HG03469 (cell line): ENCODE data around the gene SLC31A2.
"Not testable (repeated sequence)": the region's sequence is repeated elsewhere in the genome, so short reads cannot be mapped to it uniquely, and the experiment has no call there.

Experiments used
- ATAC-seq: cut with Tn5 transposase; IDR thresholded peaks from one replicate; pipeline ENCODE4 v1.9.1; 2021; ENCODE audit warnings: mild to moderate bottlenecking, moderate library complexity, moderate number of reproducible peaks; ENCODE audit not compliant: unreplicated experiment

Gene SLC31A2

DNA sequence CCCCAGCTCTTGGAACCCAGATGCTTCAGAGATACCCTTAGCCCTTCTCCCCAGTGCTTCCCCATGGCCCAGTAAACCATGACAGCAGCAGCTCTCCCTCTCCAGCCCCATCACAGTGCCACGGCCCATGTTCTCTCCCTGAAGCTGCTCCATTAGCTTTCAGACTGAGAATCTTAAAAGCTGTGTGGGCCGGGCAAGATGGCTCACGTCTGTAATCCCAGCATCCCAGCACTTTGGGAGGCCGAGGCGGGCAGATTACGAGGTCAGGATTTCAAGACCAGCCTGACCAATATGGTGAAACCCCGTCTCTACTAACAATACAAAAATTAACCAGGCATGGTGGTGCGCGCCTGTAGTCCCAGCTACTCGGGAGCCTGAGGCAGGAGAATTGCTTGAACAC lies 1.2 kb upstream of the SLC31A2 start:
- ATAC-seq: not testable (repeated sequence)

DNA sequence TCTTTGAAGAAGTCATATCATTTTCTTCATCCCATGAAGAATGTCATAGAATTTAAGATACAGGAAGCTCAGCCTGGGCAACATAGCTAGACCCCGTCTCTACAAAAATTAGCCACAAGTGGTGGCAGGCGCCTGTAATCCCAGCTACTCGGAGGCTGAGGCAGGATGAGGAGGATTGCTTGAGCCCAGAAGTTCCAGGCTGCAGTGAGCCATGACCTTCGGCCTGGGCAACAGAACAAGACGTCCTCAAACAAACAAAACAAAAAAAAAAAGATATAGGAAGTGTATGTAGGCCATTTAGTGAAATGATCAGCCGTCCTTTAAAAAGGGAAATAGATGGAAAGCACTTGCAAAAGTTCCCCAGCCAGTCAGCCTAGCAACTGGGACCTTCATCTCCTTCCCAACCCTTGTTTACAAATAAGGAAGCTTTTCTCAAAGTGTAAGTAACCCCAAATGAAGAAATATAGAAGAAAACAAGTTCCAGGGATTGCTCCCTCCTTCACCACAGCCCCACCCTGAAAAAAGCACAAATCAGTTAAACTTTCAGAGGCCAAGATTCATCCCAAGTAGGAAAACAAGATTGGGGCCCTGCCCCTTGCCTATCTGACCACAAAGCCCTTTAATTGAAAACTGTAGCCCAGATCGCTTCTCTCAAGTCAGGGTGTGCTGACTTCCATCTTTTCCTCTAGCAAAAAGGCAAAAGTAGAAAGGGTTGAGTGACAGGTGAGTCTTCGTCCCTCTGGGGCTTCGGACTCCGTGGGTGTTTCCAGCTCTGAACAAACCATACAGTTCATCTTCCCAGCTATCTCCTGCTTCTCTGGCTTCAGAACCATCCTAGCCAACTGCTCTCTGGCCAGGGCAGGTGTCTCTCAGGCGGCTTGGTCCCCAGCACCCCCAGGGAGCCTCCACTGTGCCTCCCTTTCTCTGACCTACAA lies 1.2 kb downstream of the SLC31A2 start:
- ATAC-seq: no peak

DNA sequence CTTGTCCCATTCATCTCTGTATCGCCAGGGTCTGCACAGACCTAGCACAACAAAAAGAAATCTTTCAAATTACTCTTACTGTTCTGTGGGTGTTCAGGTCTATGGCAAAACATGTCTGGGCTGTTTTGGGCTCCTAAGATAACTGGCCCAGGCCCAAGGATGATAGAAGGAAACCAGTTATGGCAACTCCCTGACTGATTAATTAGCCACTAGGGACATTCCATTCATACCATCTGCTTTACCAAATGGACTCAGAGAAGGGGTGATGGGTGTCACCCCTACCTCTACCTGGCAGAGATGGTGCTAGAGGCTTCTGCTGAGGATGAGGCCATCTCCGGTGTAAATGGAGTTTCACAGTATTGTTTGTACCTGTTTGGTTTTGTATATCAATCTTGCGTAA lies 1.9 kb downstream of the SLC31A2 start:
- no peak for ATAC-seq

DNA sequence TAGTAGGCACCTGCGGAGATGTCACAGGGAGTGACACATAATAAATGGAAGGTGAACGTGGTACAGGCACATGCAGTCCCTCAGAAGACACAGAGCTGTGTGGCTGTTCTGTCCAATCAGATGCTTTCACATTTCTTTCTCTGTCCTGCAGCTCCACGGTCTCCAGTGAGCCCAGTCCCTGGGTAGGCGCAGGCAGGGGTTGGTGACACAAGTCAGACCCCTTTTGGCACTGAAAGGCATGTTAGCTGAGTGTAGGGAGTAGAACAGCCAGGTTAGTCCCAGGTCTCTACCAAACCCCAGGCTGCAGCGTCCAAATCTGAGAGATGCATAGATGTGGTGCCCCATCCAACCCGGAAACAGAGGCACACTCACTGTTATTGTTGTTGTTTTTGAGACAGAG lies 2.8 kb downstream of the SLC31A2 start:
- no peak for ATAC-seq

DNA sequence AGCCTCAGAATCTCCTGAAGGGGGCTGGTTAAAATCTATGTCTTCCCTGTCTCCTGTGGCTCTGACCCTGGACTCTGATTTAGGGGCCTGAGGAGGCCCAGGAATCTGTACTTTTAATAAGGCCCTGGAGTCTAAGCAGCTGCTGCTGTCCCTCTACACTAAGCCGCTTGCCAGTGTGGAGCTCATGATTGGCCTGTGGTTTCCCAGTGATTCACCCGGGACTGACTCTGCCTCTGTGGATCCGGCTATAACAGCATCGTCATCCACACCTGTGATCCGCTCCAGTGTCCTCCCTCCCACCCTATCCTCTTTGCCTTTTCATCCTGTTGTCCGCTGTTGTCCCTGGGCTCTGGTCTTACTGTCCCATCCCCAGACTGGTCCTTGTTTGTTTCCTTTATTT lies 3.7 kb downstream of the SLC31A2 start:
- no peak for ATAC-seq

DNA sequence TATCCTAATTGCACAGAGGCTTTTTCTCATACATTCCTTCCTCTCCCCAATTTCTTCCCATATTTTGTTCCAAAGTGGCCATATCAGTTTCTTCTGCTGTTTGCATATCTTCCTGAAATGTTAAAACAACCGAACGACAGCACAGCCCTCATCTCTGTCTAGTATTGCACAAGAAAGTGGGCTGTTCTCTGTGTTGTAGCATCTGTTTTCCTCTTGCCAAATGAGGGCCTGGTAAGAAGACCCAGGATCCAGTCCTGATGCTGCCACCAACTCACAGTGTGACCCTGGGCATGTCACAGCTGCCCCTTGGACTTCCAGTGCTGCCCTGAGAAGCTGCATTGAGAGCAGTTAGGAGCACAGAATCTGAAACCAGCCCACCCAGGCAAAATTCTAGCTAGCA lies 4.1 kb downstream of the SLC31A2 start:
- no peak for ATAC-seq

DNA sequence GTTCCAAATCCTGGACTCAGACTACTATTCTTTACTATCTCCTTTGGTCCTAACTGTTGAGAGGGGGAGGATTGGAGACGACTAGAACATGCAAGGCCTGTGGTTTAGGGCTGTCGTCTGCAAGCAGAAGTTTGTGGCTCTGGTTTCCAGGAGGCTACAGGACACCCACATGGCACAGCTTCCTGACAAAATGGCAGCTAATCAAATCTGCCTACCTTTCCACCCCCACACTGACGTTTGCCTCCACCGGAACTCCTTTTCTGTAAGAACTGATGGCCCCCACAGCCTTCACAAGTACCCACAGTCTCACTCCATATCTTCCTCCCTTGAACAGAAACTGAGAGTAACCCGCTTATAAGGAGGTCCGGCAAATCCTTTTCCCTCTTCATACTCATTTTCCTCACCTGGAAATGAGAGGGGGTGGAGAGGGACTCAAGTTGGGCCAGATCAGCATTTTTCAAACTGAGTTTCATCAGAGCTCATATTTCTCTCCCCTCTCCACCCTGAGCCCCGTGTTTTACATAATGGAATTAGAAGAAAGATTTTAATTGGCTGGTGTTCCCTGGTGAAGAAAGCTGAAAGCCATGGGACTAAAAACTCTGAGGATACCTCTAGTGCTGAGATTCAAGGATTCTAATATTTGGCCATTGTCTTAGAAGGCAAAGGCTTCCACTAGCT lies 5.2 kb downstream of the SLC31A2 start:
- ATAC-seq: no peak

DNA sequence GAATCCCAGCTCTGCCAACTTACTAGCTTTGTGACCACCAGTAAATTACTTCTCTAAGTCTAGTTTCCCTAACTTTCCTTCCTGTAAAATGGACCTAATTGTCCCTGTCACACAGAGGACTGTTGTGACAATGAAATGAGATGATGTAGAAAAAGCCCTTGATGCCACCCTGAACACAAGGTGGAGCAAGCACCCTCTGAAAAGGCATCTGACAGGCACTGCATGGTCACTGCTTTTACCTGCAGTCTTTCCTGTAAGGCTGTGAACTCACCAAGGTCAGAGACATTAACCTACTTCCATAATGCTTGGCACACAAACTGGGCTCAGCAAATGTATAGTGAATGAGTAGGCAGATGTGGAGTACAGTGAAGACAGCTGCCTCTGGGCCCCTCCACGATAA lies 6.1 kb downstream of the SLC31A2 start:
- ATAC-seq: no peak

DNA sequence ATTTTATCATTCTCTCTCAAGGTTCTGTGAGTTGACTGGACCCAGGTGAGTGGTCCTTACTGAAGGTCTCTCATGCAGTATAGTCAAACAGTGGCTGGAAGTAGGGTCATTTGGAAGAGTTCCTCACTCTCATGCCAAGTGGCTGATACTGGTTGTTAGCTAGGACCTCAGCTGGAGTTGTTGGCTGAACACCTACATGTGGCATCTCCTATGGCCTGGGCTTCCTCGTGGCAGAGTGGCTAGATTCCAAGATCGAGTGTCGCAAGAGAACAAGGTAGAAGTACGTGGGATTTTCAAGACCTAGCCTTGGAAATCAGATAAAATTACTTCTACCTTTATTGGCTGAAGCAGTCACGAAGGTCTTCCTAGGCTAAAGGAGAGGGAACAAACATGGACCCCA lies 7.6 kb downstream of the SLC31A2 start:
- no peak for ATAC-seq

DNA sequence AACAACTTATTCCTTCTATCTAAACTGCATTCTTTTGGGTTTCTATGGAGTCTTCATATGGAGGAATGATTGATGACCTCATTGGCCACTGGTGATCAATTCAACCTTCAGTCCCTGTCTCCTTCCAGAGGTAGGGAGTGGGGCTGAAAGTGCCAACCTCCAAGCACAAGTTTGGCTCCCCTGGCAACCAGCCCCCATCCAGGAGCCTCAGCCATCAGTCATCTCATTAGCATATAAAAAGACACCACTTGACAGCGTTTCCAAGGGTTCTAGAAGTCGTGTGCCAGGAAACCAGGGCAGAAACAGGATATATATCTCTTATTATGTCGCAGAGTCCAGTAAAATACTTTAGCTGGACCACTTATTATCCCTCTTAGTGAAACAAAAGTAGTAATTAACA lies 9.8 kb downstream of the SLC31A2 start:
- no peak for ATAC-seq

DNA sequence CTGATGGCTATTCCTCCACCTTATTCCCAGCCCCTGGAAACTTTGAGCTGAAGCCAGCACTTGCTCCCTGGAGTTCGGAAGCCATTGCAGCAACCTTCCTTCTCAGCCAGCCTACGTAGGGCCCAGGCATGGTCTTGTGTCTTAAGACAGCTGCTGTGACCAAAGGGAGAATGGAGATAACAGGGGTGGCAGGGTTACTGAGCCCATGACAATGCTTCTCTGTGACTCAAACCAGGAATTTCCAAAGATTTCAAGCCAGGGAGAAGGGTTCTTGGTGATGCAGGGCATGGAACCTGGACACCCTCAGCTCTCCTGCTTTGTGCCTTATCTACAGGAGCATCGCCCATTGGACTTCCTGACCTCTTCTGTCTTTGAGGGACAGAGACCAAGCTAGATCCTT lies 12.2 kb downstream of the SLC31A2 start:
- ATAC-seq: no peak

DNA sequence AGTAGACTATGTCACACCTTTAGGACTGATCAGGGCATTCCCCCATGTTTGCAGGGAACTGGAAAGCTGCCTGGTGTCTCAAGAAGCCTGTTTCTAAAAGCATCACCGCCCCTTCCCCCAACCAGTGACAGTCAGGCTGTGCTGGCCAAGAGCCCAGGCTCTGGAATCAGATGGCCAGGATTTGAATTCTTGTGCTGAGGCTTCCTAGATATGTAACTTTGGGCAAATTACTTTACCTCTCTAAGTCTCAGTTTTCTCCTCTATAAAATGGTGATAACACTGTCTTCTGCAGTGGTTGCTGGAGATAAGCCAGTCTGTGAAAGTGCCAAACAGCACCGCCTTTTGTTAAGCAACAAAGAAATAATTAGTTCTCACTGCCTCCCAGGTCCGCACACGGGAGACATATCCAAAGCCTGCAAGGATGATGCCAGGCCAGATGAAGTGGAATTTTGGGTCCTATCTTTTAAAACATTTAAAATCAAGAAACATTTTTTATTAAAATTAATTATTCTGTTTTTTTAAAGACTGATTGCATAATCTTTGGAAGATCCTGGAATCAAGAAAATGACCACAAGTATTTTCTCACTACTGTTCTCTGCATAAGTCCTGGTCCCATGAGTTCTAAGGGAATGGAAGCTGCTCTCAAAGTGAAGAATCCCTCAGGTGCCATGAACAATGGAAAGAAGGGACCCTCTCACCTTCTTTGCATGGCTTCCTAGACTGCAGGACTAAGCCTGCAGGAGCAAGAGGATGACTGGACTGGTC lies 13.9 kb downstream of the SLC31A2 start:
- no peak for ATAC-seq

DNA sequence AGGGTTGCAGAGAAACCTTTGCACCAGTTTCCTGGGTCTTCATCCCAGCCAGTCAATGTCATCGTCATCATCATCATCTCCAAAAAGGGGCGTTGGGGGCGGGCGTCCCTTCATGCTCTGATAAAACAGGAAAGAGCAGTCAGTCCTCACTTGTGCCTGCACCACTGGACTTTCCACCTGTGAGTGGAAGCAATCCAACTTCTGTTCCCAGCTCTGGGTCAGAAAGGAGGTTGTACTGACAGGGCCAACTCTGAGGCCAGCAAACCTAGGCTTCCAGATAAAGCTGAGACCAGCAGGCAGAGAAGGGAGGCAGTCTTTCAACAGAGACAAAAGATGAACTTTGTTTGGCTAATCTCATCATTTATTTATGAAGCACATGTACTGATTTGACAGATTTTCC lies 15.2 kb downstream of the SLC31A2 start:
- ATAC-seq: no peak

DNA sequence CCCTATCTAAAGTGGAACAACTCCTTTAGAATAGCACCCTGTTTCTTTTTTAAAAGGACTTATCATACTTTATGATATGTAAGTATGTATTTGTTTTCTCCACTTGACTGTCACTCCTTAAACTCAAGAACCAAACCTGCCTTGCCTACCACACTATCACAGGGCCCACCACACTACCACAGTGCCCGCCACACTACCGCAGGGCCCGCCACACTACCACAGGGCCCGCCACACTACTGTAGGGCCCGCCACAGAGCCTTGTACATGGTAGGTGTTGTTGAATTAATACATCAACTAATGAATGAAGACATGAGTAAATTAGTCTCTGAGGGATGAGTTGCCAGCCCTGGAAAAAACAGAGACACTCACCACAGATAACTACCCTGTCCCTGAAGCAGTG lies 18.0 kb downstream of the SLC31A2 start:
- ATAC-seq: no peak

DNA sequence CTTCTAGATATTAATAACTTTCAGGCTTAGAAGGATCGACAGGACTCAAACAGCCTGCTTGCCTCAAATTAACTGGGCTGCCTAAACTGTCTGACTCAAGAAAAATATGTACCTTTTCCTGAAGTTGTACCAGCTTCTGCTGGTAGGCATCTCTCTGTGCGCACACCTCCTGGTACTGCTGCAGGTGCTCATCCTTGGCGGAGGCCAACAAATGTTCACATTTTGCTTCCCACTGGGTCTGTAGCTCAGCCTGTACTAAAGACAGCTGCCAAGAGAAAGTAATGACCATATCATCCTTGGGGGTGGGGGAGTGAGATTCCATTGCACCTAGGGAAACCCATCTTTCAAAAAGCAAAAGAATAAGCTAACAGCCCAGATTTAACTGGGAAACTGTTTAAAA lies 22.5 kb downstream of the SLC31A2 start:
- ATAC-seq: no peak

DNA sequence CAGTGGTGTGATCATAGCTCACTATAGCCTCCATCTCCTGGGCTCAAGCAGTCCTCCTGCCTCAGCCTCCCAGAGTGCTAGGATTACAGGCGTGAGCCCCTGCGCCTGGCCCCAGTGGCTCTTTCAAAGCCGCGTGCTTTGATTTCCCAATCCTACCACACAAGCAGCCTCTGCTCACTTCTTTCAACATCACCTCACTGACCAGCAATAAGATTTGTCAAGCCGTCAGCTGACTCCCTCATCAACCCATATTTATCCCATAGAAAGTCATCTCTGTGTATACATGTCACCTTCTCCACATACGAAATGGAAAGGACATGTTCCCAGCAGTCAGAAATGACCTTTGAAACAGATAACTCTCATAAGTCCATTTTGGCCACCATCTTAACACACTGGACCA lies 26.0 kb downstream of the SLC31A2 start:
- ATAC-seq: no peak

DNA sequence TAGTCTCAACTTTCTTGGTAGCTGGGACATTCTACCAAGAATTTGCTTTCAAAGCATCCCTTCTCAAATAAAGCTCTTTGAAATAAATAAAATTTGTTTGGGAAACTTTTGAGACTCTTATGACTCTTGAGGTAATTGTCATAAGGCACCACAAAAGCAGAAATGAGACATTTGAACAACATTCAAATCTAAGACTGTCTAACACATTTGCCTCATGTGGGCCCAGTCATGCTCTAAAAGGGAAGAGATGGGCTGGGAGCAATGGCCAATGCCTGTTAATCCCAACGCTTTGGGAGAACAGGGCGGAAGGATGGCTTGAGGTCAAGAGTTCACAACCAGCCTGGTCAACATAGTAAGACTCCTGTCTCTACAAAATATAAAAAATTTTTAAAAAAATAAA lies 26.4 kb downstream of the SLC31A2 start:
- no peak for ATAC-seq

DNA sequence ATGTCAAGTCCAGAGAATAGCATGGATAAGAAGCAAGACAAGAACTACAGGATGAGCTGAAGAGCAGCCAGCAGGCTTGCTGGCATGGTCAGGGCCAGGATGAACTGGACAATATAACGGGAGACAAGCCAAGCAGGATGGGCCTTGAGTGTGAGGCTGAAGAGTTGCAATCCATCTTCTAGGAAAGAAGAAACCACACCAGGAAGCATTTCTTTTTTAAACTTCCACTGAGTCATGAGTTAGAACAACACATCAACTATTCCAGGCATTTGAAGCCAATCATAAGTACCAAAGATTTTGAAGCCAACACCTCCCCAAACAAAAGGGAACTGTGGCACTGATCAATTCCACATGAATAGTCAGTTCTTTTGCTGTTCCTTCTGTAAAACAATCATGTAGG lies 27.3 kb downstream of the SLC31A2 start:
- ATAC-seq: no peak

DNA sequence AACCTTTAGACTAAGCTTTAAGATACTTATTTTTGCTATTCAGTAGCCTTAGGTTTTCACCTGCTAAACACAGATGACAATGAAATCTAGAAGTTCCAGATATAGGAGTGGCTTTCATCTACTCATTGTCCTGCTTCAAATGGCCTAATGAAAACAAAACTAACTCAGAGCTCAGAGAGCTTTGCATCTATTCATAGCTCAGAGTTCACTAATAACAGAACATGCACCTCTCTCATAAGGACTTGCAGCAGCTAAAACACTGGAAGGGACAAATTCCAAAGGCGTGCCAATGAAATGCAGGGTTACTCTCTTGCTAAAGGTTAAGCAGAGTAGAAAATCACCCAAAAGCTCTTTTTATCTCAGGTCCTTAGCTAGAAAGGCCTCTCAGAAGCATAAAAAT lies 29.0 kb downstream of the SLC31A2 start:
- no peak for ATAC-seq

DNA sequence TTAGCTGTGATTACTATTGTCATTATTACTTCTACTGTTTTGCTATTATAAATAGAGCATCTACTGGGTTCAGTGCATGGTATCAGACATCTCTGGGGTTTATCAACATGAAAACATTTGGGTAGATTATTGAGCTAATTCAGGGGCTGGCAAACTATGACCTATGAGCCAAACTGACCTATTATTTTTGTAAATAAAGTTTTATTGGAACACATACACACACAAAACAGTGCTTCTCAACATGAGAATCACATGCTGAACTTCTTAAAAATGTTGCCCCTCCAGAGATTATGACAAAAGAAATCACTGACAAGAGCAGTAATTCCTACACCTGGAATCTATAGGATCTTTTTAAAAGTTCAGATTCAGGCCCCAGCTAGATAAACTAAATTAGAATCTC lies 30.4 kb downstream of the SLC31A2 start:
- ATAC-seq: no peak

DNA sequence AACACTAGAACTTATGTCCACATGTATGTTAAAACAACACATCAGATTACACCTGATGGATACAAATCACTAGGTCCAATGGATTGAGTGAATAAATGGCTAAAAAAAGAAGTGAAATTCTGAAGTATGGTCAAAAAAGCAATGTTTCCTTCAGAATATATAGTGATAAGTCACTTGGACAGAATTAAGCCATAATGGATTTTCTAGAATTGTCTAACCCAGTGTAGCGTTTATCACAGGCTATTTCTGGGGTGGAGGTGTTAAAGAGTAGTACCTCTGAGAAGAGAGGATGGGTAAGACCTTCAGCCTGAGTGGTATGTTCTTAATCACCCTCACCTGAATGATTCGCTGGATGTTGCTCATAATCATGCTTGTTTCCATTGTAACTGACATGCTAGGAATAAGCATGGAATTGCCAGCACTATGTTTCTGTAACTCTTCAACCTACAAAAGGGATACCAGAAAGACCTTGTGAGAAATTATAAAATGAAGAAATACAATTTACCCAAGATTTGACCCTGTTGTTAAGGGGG lies 33.2 kb downstream of the SLC31A2 start:
- no peak for ATAC-seq
